Measurements from ENCODE around the gene SLC36A1.

Gene SLC36A1

GRCh38 chr5:151537044-151537443 lies 89.6 kb downstream of the SLC36A1 start:
- no peak for DNase-seq

- no peak for DNase-seq
Observed at GRCh38 chr5:151541571-151541970, 94.2 kb downstream of the SLC36A1 start.

All from NCI-H526 treated with DMSO at 0.1 percent for 48 hours (cell line).